ENCODE measurements around the gene TSPAN15. TPM values are rescaled to one million over a fixed set of nuclear protein-coding genes. Genes with fewer than 3 reads are reported as not detected.

TSPAN15 gene
- total and polyA plus RNA-seq, 8 donors, result 34.4 to 67.9 (median 41.5) TPM

GRCh38 chr10:69465457-69466157 is 14.3 kb downstream of the TSPAN15 start:
- no peak for TF ChIP-seq CTCF (IDR thresholded peaks at IDR 0.05)
- Histone ChIP-seq H3K9me3 (no peaks in the 10 kb centered on the region), H3K27ac (peak overlapping the region; percentile 28 to 42), H3K4me3 (no peak overlapping the region), H3K36me3 (no peaks in the 10 kb centered on the region), H3K4me1 (peaks cover 21 to 82% of the 10 kb centered on the region in 2 donors), H3K27me3 (no peaks in the 10 kb centered on the region)
- DNase-seq, result no peak
- ATAC-seq, result peak; percentile 13
- intact Hi-C loops (cut with DNase I), result no loop called here

- ATAC-seq (no peak), DNase-seq (no peak)
- Histone ChIP-seq H3K4me3 (no peak overlapping the region), H3K4me1 (peaks cover 21 to 79% of the 10 kb centered on the region in 2 donors), H3K27ac (peak overlapping the region in 1 of 2 donors; percentile 42), H3K36me3 (no peaks in the 10 kb centered on the region), H3K9me3 (no peaks in the 10 kb centered on the region), H3K27me3 (no peaks in the 10 kb centered on the region)
- intact Hi-C loops (cut with DNase I), result no loop called here
- no peak for TF ChIP-seq CTCF (IDR thresholded peaks at IDR 0.05)
Measured at GRCh38 chr10:69466158-69466490, 14.9 kb downstream of the TSPAN15 start.

- TF ChIP-seq CTCF (IDR thresholded peaks at IDR 0.05), result no peak
- Histone ChIP-seq H3K27me3 (no peaks in the 10 kb centered on the region), H3K27ac (peak overlapping the region in 1 of 2 donors; percentile 23), H3K4me1 (peaks cover 21 to 73% of the 10 kb centered on the region in 2 donors), H3K4me3 (no peak overlapping the region), H3K9me3 (no peaks in the 10 kb centered on the region), H3K36me3 (no peaks in the 10 kb centered on the region)
- DNase-seq (no peak), ATAC-seq (peak; percentile 29)
- intact Hi-C loops (cut with DNase I), result no loop called here
Measured at GRCh38 chr10:69466689-69467088, 15.4 kb downstream of the TSPAN15 start.

- no peaks in the 10 kb centered on the region for H3K27me3 ChIP-seq
- H3K4me3 ChIP-seq, result no peak overlapping the region
- DNase-seq (no peak), ATAC-seq (no peak)
- H3K4me1 ChIP-seq, result peaks cover 26 to 76% of the 10 kb centered on the region in 2 donors
- no peaks in the 10 kb centered on the region for H3K9me3 ChIP-seq
- intact Hi-C loops (cut with DNase I), result no loop called here
- peak overlapping the region; percentile 28 to 62 for H3K27ac ChIP-seq
- TF ChIP-seq CTCF (IDR thresholded peaks at IDR 0.05), result no peak
- H3K36me3 ChIP-seq, result no peaks in the 10 kb centered on the region
Measured at GRCh38 chr10:69467928-69468750, 16.9 kb downstream of the TSPAN15 start.

- ATAC-seq (peak; percentile 66), DNase-seq (no peak)
- Histone ChIP-seq H3K36me3 (no peaks in the 10 kb centered on the region), H3K27ac (peak overlapping the region; percentile 45 to 62), H3K27me3 (no peaks in the 10 kb centered on the region), H3K4me1 (peaks cover 26 to 77% of the 10 kb centered on the region in 2 donors), H3K4me3 (no peak overlapping the region), H3K9me3 (no peaks in the 10 kb centered on the region)
- intact Hi-C loops (cut with DNase I), result no loop called here
- no peak for TF ChIP-seq CTCF (IDR thresholded peaks at IDR 0.05)
Measured at GRCh38 chr10:69468751-69469089, 17.5 kb downstream of the TSPAN15 start.

Measured in left lung (tissue), 10 donors.